ENCODE measurements around the gene TOMM6.

The TOMM6 gene

DNA sequence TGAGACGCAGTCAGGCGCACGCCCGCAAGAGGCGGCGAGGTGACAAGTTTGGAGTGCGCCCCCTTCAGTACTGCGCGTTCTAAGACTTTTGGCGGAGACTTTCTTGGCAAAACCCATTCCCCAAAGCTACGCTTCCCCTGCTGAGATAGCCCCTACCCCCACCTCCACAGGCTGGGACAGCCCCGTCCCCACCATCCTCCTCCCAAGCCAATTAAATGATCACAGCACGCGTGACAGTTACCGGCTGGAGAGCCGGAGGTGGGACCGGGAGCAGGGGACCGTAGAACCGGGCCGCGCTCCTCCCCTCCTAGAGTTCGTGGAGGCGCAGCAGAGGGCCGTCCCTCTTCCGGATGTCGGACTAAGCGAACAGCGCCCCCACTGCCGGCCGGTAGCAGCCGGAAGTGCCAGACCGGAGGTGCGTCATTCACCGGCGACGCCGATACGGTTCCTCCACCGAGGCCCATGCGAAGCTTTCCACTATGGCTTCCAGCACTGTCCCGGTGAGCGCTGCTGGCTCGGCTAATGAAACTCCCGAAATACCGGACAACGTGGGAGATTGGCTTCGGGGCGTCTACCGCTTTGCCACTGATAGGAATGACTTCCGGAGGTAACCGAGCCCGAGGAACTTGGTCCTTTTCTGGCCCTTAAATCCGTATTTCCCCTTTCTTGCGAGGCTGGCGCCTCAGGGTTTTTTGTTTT is at the start of gene TOMM6:
TOMM6 (plus strand) TSS at position 476 of the 699 bp plus-strand sequence; CDS start at position 480, 4 bp downstream.
- peak; percentile 93 for DNase-seq (ENCODE audit: low read depth)

DNA sequence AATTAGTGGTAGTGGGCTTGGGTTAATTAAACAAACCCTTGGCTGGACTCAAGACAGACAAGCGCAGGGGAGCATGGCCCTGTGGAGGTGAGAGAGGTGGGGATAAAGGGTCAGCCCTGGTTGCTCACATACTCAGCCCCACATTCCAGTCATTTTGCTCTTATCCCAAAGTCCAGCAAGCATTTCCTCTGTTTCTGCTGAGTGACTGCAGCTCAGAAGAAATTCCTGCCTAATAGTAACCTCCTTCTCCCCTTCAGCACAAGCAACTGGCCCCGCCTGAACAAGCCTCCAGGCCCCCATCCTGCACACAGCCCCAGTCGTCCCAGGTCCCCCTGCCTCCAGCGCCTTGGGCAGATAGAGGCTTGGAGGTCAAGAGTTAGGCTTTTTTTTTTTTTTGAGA is 48.5 kb upstream of the TOMM6 start:
- DNase-seq (ENCODE audit: low read depth), result no peak

DNA sequence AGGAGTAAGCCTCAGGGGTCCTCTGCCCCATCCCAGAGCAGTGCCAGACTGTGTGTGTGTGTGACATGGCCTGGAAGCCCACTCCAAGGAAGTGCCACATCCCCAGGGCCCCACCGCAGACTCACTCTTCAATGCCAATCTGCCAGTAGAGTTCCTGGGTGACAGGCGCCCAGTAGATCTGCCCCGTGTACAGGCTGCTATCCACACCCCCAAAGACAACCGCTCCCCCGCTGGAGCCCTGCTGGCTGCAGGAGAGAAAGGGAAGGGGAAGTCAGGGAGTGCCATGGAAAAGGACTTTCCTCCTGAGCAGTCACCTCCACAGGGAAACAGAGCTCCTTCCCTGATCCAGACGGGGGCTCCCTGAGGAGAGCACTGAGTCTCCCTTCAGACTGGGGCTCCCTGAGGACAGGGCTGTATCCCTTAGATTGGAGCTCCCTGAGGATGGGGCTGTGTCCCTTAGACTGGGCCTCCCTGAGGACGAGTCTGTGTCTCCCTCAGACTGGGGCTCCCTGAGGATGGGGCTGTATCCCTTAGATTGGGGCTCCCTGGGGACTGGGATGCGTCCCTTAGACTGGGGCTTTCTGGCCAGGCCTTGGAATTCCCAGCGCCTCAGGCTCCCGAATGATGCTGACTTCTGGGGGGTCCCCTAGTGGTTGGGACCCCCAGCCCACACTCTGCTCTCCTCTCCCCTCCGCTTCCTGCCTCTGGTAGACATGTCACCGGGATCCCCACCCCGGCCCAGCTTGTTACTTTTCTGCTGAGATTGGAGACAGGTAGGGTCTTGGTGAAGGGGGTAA is 46.9 kb upstream of the TOMM6 start:
- no peak for DNase-seq (ENCODE audit: low read depth)

DNA sequence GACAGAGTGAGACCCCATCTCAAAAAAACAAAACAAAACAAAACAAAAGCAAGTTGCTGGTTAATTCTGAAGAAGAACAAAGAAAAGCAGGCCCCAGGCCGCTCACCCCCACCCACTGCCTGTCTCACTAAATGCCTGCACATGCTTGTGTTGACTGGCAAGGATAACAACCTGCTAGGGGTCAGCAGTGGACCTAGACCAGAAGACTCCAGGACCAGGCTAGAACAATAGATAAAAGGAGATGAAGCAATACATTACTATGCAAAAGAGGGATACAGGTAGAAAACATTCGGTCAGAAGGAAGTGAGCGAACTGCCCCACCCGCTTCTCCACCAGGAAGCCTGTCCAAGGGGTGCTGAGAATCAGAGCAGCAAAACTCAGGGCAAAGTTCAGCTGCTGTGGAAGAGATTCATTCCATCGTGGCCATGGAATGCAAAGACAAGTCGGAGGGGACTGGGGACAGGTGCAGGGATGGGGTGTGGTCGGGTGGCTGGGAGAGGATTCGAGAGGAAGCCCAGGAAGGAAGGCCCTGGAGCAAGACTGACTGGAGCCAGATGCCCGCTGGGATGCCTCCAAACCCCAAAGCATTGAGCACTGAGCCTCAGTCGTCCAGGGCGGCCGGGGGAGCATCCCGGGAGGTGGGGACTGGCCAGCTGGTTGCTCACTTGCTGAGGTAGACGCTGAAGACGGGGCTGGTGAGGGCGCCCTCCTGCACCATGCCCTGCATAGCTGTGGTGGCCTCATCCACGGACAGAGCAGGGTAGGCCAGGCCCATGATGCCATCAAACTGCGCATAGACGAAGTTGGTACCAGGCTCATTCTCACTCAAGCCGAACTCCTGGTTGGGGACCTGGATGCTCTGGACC is 45.6 kb upstream of the TOMM6 start:
- DNase-seq (ENCODE audit: low read depth), result no peak

DNA sequence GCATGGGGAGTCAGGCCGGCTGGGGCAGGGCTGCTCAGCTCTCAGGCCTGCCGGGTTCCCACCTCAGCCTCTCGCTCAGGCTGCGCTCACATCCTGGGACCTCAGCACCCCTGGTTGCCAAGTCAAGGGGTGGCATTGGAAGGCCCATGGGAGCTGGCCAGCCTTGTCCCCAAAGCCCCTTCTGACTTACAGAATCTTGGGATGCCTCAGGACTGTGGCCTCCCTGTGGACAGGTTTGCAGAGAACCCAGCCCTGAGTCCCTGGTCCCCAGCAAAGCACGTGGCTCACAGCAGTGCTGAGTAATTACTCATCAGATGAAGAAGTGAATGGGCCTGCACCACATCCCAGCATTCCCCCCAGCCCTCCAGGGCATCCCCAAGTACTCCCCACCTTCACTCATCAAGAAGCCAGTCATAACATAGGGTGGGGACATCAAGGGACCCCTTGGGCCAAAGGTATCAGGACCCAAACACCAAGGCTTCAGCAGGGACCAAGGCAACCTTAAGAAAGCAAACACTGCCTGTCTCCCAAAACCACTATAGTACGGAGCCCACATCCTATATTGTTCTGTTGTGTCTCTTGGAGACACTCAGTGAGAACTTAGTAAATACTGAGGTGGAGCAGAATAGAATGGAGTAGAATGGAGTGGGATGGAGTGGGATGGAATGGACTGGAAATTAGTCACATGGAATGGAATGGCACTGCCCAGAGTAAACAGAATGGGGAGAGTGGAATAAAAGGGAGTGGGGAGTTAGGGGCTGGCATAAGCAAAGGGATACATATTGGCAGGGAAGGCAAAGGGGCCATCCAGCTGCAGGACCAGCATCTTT is 43.9 kb upstream of the TOMM6 start:
- no peak for DNase-seq (ENCODE audit: low read depth)

- DNase-seq (ENCODE audit: low read depth), result no peak
Observed at GRCh38 chr6:41744236-41744787, 43.2 kb upstream of the TOMM6 start.

GRCh38 chr6:41746107-41746506 is 41.4 kb upstream of the TOMM6 start:
- DNase-seq (ENCODE audit: low read depth), result no peak

DNA sequence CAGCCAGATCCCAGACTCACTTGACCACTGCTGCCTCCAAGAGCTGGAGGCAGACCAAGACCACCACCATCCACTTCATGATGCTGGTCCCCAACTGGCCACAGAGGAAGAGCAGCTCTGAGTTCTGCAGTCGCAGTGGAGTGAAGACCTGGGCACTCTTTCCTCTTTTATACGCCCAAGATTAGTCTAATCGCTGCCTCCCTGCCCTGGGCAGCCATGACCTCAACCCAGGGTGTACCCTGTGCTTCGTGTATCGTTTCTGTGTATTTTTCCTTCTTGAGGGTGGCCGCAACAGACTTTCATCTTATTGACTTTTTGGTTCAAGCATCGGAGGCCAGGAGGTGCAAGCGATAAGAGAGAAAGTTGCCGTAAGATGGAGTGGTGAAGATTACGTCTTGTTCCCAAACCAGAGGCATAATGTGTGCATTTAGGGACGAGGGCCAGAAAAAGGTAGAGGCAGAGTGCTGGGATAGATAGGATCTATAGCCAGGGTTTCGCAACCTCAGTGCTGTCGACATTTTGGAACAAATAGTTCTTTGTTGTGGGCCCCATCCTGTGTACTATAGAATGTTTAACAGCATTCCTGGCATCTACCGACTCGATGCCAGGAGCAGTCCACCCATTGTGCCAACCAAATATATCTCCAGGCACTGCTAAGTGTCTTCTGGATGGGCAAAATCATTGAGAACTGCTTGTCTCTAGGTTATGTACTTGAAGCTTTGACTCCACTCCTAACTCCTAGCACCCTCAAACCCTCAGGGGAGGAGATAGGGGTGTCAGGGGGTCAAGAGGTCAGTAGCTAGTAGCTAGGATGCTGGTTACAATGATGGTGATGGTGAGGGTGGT is 40.0 kb upstream of the TOMM6 start, which contains the start of gene PGC:
PGC (minus strand) TSS at position 142 of the 846 bp plus-strand sequence; CDS start at position 79, 63 bp downstream.
- no peak for DNase-seq (ENCODE audit: low read depth)

- no peak for DNase-seq (ENCODE audit: low read depth)
Observed at GRCh38 chr6:41748102-41748477, 39.4 kb upstream of the TOMM6 start.

DNA sequence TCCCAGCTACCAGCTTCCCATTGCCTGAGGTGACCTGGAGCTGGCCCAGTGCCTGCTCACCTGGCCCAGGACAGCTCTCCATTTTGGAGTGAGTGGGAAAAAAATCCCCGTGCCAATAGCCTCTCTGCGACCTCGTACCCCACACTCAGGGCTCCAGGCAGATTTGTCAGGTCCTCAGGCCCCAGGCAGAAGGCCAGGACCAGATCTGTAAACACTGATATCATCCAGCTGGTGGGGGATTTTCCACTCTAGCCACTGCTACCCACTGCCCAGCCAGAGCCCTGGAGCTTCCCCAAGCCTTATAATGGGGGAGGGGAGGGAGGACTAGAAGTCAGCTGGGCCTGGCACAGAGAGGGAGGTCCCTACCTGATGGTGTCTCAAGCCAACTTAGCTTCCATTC is 39.0 kb upstream of the TOMM6 start:
- DNase-seq (ENCODE audit: low read depth), result no peak

DNA sequence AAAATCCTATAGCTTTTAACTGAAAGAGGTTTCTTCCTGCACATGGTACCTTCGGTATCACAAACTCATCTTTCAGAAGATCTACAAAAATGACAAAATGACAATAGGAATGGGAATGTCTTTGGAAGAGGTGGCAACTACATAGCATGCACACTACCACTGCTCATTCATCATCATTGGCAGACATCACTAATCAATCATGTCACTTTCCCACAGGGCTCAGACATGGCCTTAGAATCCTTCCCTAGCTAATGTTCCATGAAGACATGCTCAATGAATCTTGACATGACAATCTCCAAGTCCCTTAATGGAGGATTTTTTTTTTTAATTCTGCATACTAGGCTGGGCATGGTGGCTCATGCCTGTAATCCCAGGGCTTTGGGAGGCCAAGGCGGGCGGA is 37.1 kb upstream of the TOMM6 start:
- DNase-seq (ENCODE audit: low read depth), result no peak

- DNase-seq (ENCODE audit: low read depth), result no peak
Observed at GRCh38 chr6:41755895-41756294, 31.6 kb upstream of the TOMM6 start.

DNA sequence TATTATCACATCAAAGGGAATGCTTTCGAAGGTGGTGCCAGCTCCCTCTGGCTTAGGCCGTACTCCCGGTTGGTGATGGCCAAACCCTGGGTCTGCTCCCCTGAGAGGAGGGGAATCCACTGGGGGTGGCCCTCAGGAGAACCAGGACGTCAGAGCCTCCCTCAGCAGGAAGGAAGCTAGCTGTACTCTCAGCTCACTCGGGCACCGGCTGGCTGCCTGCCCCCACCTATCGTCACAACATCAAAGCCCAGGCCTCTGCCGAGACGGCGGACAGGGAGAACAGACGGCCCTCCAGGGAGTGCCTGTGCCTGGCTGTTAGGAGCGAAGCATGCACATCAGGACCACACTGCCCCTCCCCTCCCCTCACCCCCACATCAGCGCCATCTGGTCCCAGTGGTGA is 31.1 kb upstream of the TOMM6 start:
- no peak for DNase-seq (ENCODE audit: low read depth)

DNA sequence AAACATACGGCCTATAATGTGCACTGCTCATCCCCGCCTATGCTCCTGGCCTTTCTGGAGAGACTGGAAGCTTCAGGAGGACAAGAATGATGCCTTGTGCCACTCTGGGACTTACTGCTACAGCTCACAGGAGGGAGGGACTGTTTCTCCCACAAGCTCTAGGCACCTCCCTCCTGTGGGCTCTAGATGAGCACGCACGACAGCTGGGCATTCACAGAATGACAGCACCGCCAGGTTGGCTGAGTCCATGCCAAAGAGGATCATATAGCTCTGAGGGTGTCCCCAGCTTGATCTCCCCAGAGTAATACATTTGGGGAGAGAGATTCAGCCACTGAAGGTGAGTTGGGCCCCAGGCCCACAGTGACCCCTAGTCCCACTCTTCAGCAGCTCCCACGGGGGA is 30.2 kb upstream of the TOMM6 start:
- DNase-seq (ENCODE audit: low read depth), result no peak

- no peak for DNase-seq (ENCODE audit: low read depth)
Observed at GRCh38 chr6:41757931-41758640, 29.4 kb upstream of the TOMM6 start.

- DNase-seq (ENCODE audit: low read depth), result no peak
Observed at GRCh38 chr6:41758641-41759035, 28.9 kb upstream of the TOMM6 start.

GRCh38 chr6:41759106-41759904 is 28.2 kb upstream of the TOMM6 start:
- DNase-seq (ENCODE audit: low read depth), result no peak

- DNase-seq (ENCODE audit: low read depth), result no peak
Observed at GRCh38 chr6:41759905-41760579, 27.5 kb upstream of the TOMM6 start.
